GM23338 (cell line): ENCODE data around the gene ASAP2.

ENCODE experiments used
- CREB1 ChIP-seq: fragments of 250-450 bp; sonication (Bioruptor Pico); IDR thresholded peaks from 2 replicates; pipeline ENCODE4 v1.5.0; 2020; ENCODE audit warnings: low read depth, mild to moderate bottlenecking, moderate library complexity
- CTCF ChIP-seq, 2 experiments: fragments of 200-600 bp in 1 of 2; sonication (generic) in 1 of 2; conservative IDR thresholded peaks; 2 replicates each; pipeline versions ENCODE4 v1.5.1 to v1.6.1; 2016 to 2017; ENCODE audit warnings: antibody characterized with exemption in 2 of 2, low read depth in 2 of 2, mild to moderate bottlenecking in 2 of 2, moderate library complexity in 1 of 2
- EZH2 ChIP-seq: fragments of 200-600 bp; sonication (generic); IDR thresholded peaks from one replicate; pipeline ENCODE4 v1.8.0; 2017; ENCODE audit warnings: antibody characterized with exemption, mild to moderate bottlenecking, low read depth; ENCODE audit not compliant: unreplicated experiment
- EZH2phosphoT487 ChIP-seq: fragments of 200-600 bp; sonication (generic); IDR thresholded peaks from one replicate; pipeline ENCODE4 v1.8.1; 2018; ENCODE audit warnings: antibody characterized with exemption; ENCODE audit not compliant: unreplicated experiment
- JUNB ChIP-seq: IDR thresholded peaks from one replicate; pipeline ENCODE4 v1.6.1; 2016; ENCODE audit warnings: antibody characterized with exemption; ENCODE audit not compliant: unreplicated experiment
- POLR2AphosphoS5 ChIP-seq: IDR thresholded peaks from 2 replicates; pipeline ENCODE4 v1.6.1; 2016; ENCODE audit warnings: antibody characterized with exemption, low read depth
- ZNF114 ChIP-seq: fragments of 250-450 bp; sonication (Bioruptor Pico); IDR thresholded peaks from 2 replicates; pipeline ENCODE4 v1.5.0; 2020; ENCODE audit warnings: mild to moderate bottlenecking, moderate library complexity

GRCh38 chr2:9417725-9418124, 211.1 kb downstream of the ASAP2 start:
- TF ChIP-seq CTCF (conservative IDR thresholded peaks at IDR 0.05; ENCODE audit: low read depth in 2 of 2): no peak
- no peak for TF ChIP-seq CREB1 (CRISPR knock-in tag)
- no peak for TF ChIP-seq POLR2AphosphoS5
- no peak for TF ChIP-seq EZH2phosphoT487
- no peak for TF ChIP-seq EZH2
- TF ChIP-seq JUNB: no peak
- TF ChIP-seq ZNF114 (CRISPR knock-in tag): no peak
